Measurements from ENCODE around the gene CCBE1.

CCBE1 gene

DNA sequence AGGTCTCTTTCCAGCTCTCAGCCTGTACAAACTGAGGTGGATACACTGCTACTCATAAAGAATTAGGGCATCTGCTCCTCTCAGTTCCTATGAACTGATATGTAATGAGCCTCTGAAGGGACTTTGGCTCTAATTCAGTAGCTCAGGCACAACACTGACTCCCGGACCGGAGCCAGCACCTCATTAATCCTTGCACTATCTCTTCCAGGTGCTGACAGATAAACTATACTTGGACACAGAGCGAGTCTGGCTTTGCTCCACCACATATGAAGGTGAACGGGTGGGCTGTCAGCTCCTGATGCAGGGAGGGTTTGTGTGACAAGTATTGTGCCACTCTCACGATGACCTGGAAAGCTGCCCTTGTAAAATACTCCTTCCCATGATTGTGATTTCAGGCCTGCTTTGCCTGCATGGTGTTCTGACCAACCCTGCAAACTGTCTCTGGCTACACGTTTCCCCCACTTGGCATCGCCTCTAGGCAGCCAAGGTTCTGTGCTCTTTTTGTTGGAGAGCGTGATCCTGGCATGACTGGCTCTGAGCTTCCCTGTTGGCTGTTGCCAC is 226.6 kb downstream of the CCBE1 start:
- Histone ChIP-seq H3K9ac (ENCODE audit: low read depth in 1 of 2, low read length in 2 of 2) (no peak overlapping the region), H3K36me3 (ENCODE audit: control insufficient read depth in 2 of 2, insufficient read depth in 2 of 2, low read length in 2 of 2) (no peaks in the 10 kb centered on the region), H3K4me1 (ENCODE audit: control insufficient read depth in 2 of 2, insufficient read depth in 2 of 2, low read length in 2 of 2) (no peaks in the 10 kb centered on the region), H3K27me3 (ENCODE audit: control insufficient read depth in 2 of 2, insufficient read depth in 2 of 2, low read length in 2 of 2) (no peaks in the 10 kb centered on the region), H3K4me3 (ENCODE audit: low read length in 2 of 2) (no peak overlapping the region), H3K9me3 (ENCODE audit: control insufficient read depth in 2 of 2, low read length in 2 of 2) (no peaks in the 10 kb centered on the region), H3K27ac (ENCODE audit: low read depth in 2 of 2, low read length in 2 of 2) (no peak overlapping the region)

DNA sequence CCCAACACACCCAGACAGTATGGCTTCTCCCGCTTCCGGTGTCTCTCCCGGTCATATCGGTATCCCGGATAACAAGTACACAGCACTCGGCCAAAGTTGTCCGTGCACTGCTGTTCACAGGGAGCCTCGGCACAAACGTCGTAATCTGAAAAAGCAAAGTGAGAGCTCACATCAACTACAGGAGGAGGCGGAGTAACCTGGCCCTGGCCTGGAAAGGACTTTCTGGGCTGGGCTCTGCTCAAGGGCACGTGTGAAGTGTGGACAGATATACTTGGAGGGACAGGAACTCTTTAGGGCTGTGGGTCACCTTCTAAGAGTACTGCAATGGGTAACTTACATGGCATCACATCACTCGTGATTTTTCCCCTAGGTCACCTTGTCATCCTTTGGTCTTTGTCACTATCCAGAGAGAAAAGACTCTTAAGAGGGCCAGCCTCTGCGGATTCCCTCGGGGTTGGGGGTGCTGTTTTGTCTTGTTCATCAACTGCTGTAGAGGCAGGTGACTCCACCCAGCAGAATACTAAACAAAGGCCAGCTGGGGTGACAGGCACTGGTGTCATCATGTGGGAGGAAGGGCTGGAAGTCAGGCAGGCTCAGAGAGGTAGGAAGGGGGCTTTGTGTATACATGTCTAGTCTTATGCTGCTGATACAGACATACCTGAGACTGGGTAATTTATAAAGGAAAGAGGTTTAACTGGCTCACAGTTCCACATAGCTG is 227.6 kb downstream of the CCBE1 start:
- H3K9me3 ChIP-seq (ENCODE audit: control insufficient read depth in 2 of 2, low read length in 2 of 2), result no peaks in the 10 kb centered on the region
- H3K9ac ChIP-seq (ENCODE audit: low read depth in 1 of 2, low read length in 2 of 2), result no peak overlapping the region
- H3K36me3 ChIP-seq (ENCODE audit: control insufficient read depth in 2 of 2, insufficient read depth in 2 of 2, low read length in 2 of 2), result no peaks in the 10 kb centered on the region
- H3K4me1 ChIP-seq (ENCODE audit: control insufficient read depth in 2 of 2, insufficient read depth in 2 of 2, low read length in 2 of 2), result no peaks in the 10 kb centered on the region
- no peak overlapping the region for H3K4me3 ChIP-seq (ENCODE audit: low read length in 2 of 2)
- H3K27me3 ChIP-seq (ENCODE audit: control insufficient read depth in 2 of 2, insufficient read depth in 2 of 2, low read length in 2 of 2), result no peaks in the 10 kb centered on the region
- no peak overlapping the region for H3K27ac ChIP-seq (ENCODE audit: low read depth in 2 of 2, low read length in 2 of 2)

DNA sequence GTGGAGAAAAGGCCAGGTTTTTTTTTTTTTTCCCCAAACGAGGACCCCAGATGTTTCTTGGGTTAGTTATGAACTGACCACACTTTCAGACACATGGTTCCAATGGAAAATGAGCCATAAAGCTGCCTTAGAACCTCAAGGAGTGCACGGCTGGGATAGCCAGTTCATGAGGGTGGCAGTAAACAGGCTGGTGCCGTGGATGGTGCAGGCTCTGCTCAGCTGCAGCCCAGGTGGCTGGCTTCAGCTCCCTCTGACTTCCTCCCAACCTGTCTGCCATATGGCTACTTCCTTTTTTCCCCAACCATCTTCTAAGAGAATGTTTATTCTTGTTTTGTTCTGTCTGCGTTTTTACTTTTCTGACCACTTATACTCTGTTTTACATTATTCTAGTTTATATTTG is 228.4 kb downstream of the CCBE1 start:
- no peaks in the 10 kb centered on the region for H3K36me3 ChIP-seq (ENCODE audit: control insufficient read depth in 2 of 2, insufficient read depth in 2 of 2, low read length in 2 of 2)
- H3K27me3 ChIP-seq (ENCODE audit: control insufficient read depth in 2 of 2, insufficient read depth in 2 of 2, low read length in 2 of 2), result no peaks in the 10 kb centered on the region
- no peaks in the 10 kb centered on the region for H3K4me1 ChIP-seq (ENCODE audit: control insufficient read depth in 2 of 2, insufficient read depth in 2 of 2, low read length in 2 of 2)
- no peak overlapping the region for H3K9ac ChIP-seq (ENCODE audit: low read depth in 1 of 2, low read length in 2 of 2)
- H3K9me3 ChIP-seq (ENCODE audit: control insufficient read depth in 2 of 2, low read length in 2 of 2), result no peaks in the 10 kb centered on the region
- no peak overlapping the region for H3K4me3 ChIP-seq (ENCODE audit: low read length in 2 of 2)
- no peak overlapping the region for H3K27ac ChIP-seq (ENCODE audit: low read depth in 2 of 2, low read length in 2 of 2)

DNA sequence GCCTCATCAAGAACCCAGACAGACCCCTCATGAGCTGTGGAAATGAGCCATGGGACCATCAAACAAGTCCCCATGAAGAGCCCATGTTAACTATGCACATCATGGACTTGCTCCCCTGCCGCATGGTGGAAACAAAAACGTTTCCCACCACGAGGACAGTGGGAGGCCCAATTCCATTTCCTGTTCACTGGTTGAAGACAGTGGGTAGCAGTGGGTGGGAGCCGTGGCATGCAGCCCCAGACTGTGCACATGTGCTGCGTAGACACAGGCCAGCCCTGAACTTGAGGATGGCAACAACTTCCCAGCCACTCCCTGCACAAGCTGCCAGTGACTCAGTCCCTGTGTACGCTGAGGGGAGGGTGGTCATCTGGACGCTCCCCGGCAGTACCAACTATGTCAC is 229.7 kb downstream of the CCBE1 start:
- Histone ChIP-seq H3K9ac (ENCODE audit: low read depth in 1 of 2, low read length in 2 of 2) (no peak overlapping the region), H3K27ac (ENCODE audit: low read depth in 2 of 2, low read length in 2 of 2) (no peak overlapping the region), H3K4me1 (ENCODE audit: control insufficient read depth in 2 of 2, insufficient read depth in 2 of 2, low read length in 2 of 2) (no peaks in the 10 kb centered on the region), H3K27me3 (ENCODE audit: control insufficient read depth in 2 of 2, insufficient read depth in 2 of 2, low read length in 2 of 2) (no peaks in the 10 kb centered on the region), H3K9me3 (ENCODE audit: control insufficient read depth in 2 of 2, low read length in 2 of 2) (no peaks in the 10 kb centered on the region), H3K4me3 (ENCODE audit: low read length in 2 of 2) (no peak overlapping the region), H3K36me3 (ENCODE audit: control insufficient read depth in 2 of 2, insufficient read depth in 2 of 2, low read length in 2 of 2) (no peaks in the 10 kb centered on the region)

DNA sequence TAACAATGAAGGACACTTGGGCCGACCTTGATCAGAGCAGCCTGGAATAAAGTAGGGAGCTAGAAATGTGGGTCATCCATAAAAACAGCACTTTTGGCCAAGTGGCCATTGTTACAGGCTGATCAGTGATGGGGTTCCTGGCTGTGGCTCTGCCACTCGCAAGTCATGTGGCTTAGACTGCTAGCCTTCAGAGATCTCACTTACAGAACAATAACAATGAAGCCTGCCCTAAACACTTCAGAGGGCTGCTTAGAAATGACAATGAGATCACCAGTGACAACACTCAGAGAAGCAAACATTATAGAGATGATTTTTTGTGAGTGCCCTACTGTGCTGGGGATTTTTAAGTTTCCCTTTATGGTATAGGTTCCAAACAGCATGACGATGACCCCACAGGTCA is 230.2 kb downstream of the CCBE1 start:
- no peaks in the 10 kb centered on the region for H3K4me1 ChIP-seq (ENCODE audit: control insufficient read depth in 2 of 2, insufficient read depth in 2 of 2, low read length in 2 of 2)
- no peaks in the 10 kb centered on the region for H3K27me3 ChIP-seq (ENCODE audit: control insufficient read depth in 2 of 2, insufficient read depth in 2 of 2, low read length in 2 of 2)
- H3K36me3 ChIP-seq (ENCODE audit: control insufficient read depth in 2 of 2, insufficient read depth in 2 of 2, low read length in 2 of 2), result no peaks in the 10 kb centered on the region
- no peak overlapping the region for H3K27ac ChIP-seq (ENCODE audit: low read depth in 2 of 2, low read length in 2 of 2)
- no peaks in the 10 kb centered on the region for H3K9me3 ChIP-seq (ENCODE audit: control insufficient read depth in 2 of 2, low read length in 2 of 2)
- H3K4me3 ChIP-seq (ENCODE audit: low read length in 2 of 2), result no peak overlapping the region
- H3K9ac ChIP-seq (ENCODE audit: low read depth in 1 of 2, low read length in 2 of 2), result no peak overlapping the region

DNA sequence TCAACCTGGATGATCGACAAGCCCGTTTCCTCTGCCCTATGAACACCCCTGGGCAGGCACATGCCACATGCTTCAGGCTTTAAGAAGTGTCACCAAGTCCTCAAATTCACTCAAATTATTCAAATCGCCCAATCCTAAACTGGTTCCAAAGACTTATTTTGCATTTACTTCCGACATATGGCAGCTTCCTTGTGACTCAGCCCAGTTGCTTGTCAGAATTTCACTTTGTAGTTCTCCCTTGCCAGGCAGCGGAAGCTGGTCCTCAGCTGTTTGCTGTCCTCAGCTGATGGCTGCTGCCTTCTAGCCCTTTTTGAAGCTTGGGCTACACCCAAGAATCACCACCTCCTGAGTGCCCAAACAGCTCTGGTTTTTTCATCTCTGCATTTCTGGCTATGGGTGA is 232.7 kb downstream of the CCBE1 start:
- no peak overlapping the region for H3K9ac ChIP-seq (ENCODE audit: low read depth in 1 of 2, low read length in 2 of 2)
- no peaks in the 10 kb centered on the region for H3K4me1 ChIP-seq (ENCODE audit: control insufficient read depth in 2 of 2, insufficient read depth in 2 of 2, low read length in 2 of 2)
- H3K27ac ChIP-seq (ENCODE audit: low read depth in 2 of 2, low read length in 2 of 2), result no peak overlapping the region
- no peaks in the 10 kb centered on the region for H3K9me3 ChIP-seq (ENCODE audit: control insufficient read depth in 2 of 2, low read length in 2 of 2)
- no peaks in the 10 kb centered on the region for H3K27me3 ChIP-seq (ENCODE audit: control insufficient read depth in 2 of 2, insufficient read depth in 2 of 2, low read length in 2 of 2)
- no peaks in the 10 kb centered on the region for H3K36me3 ChIP-seq (ENCODE audit: control insufficient read depth in 2 of 2, insufficient read depth in 2 of 2, low read length in 2 of 2)
- H3K4me3 ChIP-seq (ENCODE audit: low read length in 2 of 2), result no peak overlapping the region

DNA sequence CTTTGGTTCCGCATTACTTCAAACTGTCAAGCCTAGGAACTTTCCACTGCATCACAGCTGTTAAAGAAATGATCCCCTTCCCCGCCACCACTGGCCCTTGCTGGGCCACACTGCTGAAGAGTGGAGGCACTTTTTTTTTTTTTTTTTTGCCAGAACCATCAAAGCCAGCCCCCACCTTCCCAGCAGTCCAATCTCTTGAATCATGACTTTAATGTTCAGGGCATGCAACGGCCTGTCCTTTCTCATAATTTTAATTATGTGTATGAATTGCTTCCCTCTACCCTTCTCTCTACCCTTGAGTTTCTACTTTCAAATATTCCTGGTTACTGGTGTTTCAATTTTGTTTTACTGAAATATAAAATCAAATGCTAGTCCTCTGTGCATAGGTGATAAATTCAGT is 236.1 kb downstream of the CCBE1 start:
- H3K4me1 ChIP-seq (ENCODE audit: control insufficient read depth in 2 of 2, insufficient read depth in 2 of 2, low read length in 2 of 2), result no peaks in the 10 kb centered on the region
- no peak overlapping the region for H3K27ac ChIP-seq (ENCODE audit: low read depth in 2 of 2, low read length in 2 of 2)
- H3K4me3 ChIP-seq (ENCODE audit: low read length in 2 of 2), result no peak overlapping the region
- H3K36me3 ChIP-seq (ENCODE audit: control insufficient read depth in 2 of 2, insufficient read depth in 2 of 2, low read length in 2 of 2), result no peaks in the 10 kb centered on the region
- no peak overlapping the region for H3K9ac ChIP-seq (ENCODE audit: low read depth in 1 of 2, low read length in 2 of 2)
- no peaks in the 10 kb centered on the region for H3K9me3 ChIP-seq (ENCODE audit: control insufficient read depth in 2 of 2, low read length in 2 of 2)
- no peaks in the 10 kb centered on the region for H3K27me3 ChIP-seq (ENCODE audit: control insufficient read depth in 2 of 2, insufficient read depth in 2 of 2, low read length in 2 of 2)

DNA sequence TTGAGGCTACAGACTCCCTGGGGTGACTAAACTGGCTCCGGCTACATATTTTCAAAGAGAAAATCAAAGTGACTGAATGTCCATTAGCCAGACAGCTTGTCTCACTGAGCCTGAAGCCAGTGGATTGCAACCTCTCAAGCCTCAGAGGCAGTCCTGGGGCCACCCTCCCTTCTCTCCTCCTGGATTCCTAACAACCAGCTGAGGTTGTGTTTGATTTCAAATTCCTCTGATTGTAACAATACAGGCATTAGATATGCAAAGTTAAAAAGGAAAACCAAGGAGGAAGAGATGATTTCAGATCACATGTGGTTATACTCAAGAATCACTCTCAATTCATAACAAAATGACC is 237.2 kb downstream of the CCBE1 start:
- Histone ChIP-seq H3K27ac (ENCODE audit: low read depth in 2 of 2, low read length in 2 of 2) (no peak overlapping the region), H3K4me3 (ENCODE audit: low read length in 2 of 2) (no peak overlapping the region)

DNA sequence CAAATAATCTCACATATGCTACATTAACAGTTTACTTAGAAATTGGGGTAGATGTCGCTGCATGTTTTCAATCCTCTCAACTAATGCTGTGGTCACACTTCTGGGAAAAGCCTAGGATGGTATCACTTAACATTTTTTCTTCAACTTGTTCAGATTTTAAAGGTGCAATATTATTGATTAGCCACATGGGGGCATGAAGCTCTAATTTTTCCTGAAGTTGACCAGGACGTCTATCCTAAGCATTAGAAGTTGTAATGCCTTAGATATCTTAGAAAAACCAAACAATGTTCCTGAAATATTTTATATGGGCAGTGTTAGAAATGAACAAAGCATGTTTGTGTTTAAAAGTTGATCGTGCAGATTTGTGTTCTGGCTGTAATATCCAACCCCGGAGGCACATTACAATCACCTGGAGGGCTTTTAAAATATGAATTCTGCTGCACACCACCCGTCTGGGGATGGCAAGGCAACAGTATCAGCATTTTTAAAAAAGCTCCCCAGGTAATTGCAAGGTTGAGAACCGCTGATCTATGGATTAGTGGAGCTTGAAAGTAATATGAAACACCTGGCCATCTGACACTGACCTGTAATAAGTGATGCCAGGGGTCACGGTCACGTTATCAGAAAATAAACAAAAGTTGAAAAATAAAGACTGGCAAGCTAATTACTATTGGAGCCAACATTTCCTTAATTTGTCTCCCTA is 237.7 kb downstream of the CCBE1 start:
- Histone ChIP-seq H3K27ac (ENCODE audit: low read depth in 2 of 2, low read length in 2 of 2) (no peak overlapping the region), H3K27me3 (ENCODE audit: control insufficient read depth in 2 of 2, insufficient read depth in 2 of 2, low read length in 2 of 2) (no peaks in the 10 kb centered on the region), H3K36me3 (ENCODE audit: control insufficient read depth in 2 of 2, insufficient read depth in 2 of 2, low read length in 2 of 2) (no peaks in the 10 kb centered on the region), H3K9me3 (ENCODE audit: control insufficient read depth in 2 of 2, low read length in 2 of 2) (no peaks in the 10 kb centered on the region), H3K4me1 (ENCODE audit: control insufficient read depth in 2 of 2, insufficient read depth in 2 of 2, low read length in 2 of 2) (no peaks in the 10 kb centered on the region), H3K4me3 (ENCODE audit: low read length in 2 of 2) (no peak overlapping the region), H3K9ac (ENCODE audit: low read depth in 1 of 2, low read length in 2 of 2) (no peak overlapping the region)

More for the DNA sequence above, 237.2 kb downstream of the CCBE1 start:
- no peaks in the 10 kb centered on the region for H3K27me3 ChIP-seq (ENCODE audit: control insufficient read depth in 2 of 2, insufficient read depth in 2 of 2, low read length in 2 of 2)
- no peaks in the 10 kb centered on the region for H3K9me3 ChIP-seq (ENCODE audit: control insufficient read depth in 2 of 2, low read length in 2 of 2)
- H3K36me3 ChIP-seq (ENCODE audit: control insufficient read depth in 2 of 2, insufficient read depth in 2 of 2, low read length in 2 of 2), result no peaks in the 10 kb centered on the region
- no peak overlapping the region for H3K9ac ChIP-seq (ENCODE audit: low read depth in 1 of 2, low read length in 2 of 2)
- H3K4me1 ChIP-seq (ENCODE audit: control insufficient read depth in 2 of 2, insufficient read depth in 2 of 2, low read length in 2 of 2), result no peaks in the 10 kb centered on the region

DNA sequence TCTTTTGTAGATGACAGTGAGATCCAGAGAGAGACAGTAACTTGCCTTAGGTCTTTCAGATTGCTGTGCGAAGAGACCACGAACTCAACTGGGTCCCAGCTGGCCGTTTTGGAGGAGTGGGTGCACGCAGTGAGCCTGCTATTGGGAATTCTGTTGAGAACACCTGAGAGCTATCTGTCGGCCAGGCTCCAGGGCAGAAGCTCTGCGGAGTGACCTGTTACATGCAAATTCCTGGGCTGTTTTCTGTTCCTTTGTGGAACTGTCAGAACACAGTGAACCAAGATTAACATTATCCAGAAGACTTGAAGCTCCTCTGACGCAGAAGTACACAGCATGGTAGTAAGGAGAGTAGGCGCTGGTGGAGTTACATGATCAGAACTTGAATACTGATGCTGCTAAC is 238.6 kb downstream of the CCBE1 start:
- no peak overlapping the region for H3K9ac ChIP-seq (ENCODE audit: low read depth in 1 of 2, low read length in 2 of 2)
- H3K9me3 ChIP-seq (ENCODE audit: control insufficient read depth in 2 of 2, low read length in 2 of 2), result no peaks in the 10 kb centered on the region
- H3K4me3 ChIP-seq (ENCODE audit: low read length in 2 of 2), result no peak overlapping the region
- no peaks in the 10 kb centered on the region for H3K36me3 ChIP-seq (ENCODE audit: control insufficient read depth in 2 of 2, insufficient read depth in 2 of 2, low read length in 2 of 2)
- H3K27me3 ChIP-seq (ENCODE audit: control insufficient read depth in 2 of 2, insufficient read depth in 2 of 2, low read length in 2 of 2), result no peaks in the 10 kb centered on the region
- no peaks in the 10 kb centered on the region for H3K4me1 ChIP-seq (ENCODE audit: control insufficient read depth in 2 of 2, insufficient read depth in 2 of 2, low read length in 2 of 2)
- no peak overlapping the region for H3K27ac ChIP-seq (ENCODE audit: low read depth in 2 of 2, low read length in 2 of 2)
